IMR-90 (cell line): ENCODE data around the gene MACF1. TPM values are rescaled to one million over a fixed set of nuclear protein-coding genes. Genes with fewer than 3 reads are reported as not detected.

Source experiments
- ATAC-seq: fragments of 200-7000 bp; cut with Tn5 transposase; 2 replicates; pipeline ENCODE4 v1.9.1; 2020; ENCODE audit warnings: low read depth, mild to moderate bottlenecking, moderate library complexity
- BruUV-seq: library from RNA; stranded (reverse); fragments of 400-500 nt; replicated peaks from 2 replicates; lab custom pipeline; 2021; lab: Mats Ljungman, UMichigan
- CTCF ChIA-PET: fragments of 300-600 bp; formaldehyde crosslinking; extraction: SDS; loops from one replicate; lab custom pipeline; 2021; ENCODE audit warnings: antibody characterized with exemption; lab: Yijun Ruan, JAX
- POLR2A ChIA-PET: fragments of 300-600 bp; sonication (Branson Sonifier 250); formaldehyde crosslinking; loops from one replicate; lab custom pipeline; 2022; ENCODE audit warnings: antibody characterized with exemption; ENCODE audit not compliant: unreplicated experiment; lab: Charles Lee
- DNase-seq: peaks from one replicate; pipeline ENCODE4 v3.0.0; 2013
- H2AFZ ChIP-seq: replicated peaks from 2 replicates; pipeline ENCODE3; 2013; ENCODE audit warnings: low read length, mild to moderate bottlenecking; ENCODE audit not compliant: poor library complexity
- H2AK5ac ChIP-seq: 2 replicates; pipeline ENCODE4 v1.6.1; 2013; ENCODE audit warnings: low read depth, low read length, inconsistent platforms
- H2AK9ac ChIP-seq: replicated peaks from 2 replicates; pipeline ENCODE3; 2013; ENCODE audit warnings: mild to moderate bottlenecking, low read depth, low read length, moderate library complexity; ENCODE audit not compliant: poor library complexity
- H2BK120ac ChIP-seq: 2 replicates; pipeline ENCODE4 v1.6.1; 2013; ENCODE audit warnings: low read depth, low read length, inconsistent platforms
- H2BK15ac ChIP-seq: 3 replicates; pipeline ENCODE4 v1.6.1; 2013; ENCODE audit warnings: low read depth, low read length, inconsistent platforms
- H2BK20ac ChIP-seq: 2 replicates; pipeline ENCODE4 v1.6.1; 2013; ENCODE audit warnings: low read depth, mild to moderate bottlenecking, inconsistent platforms, low read length, moderate library complexity
- H2BK5ac ChIP-seq: 2 replicates; pipeline ENCODE4 v1.6.1; 2013; ENCODE audit warnings: mild to moderate bottlenecking, low read depth, low read length, inconsistent platforms; ENCODE audit not compliant: poor library complexity, severe bottlenecking
- H3K14ac ChIP-seq: replicated peaks from 2 replicates; pipeline ENCODE4 v1.6.1; 2013; ENCODE audit warnings: low read depth, low read length, inconsistent platforms
- H3K18ac ChIP-seq: 2 replicates; pipeline ENCODE4 v1.6.1; 2013; ENCODE audit warnings: low read depth, low read length, control low read depth
- H3K23ac ChIP-seq: 2 replicates; pipeline ENCODE4 v1.6.1; 2013; ENCODE audit warnings: low read depth, low read length, inconsistent platforms
- H3K27ac ChIP-seq: 2 replicates; pipeline ENCODE4 v1.5.1; 2013; ENCODE audit warnings: mild to moderate bottlenecking, control low read depth, low read length; ENCODE audit not compliant: insufficient read depth
- H3K27me3 ChIP-seq: 2 replicates; pipeline ENCODE4 v1.6.1; 2013; ENCODE audit warnings: low read length; ENCODE audit not compliant: control insufficient read depth, insufficient read depth
- H3K36me3 ChIP-seq: 2 replicates; pipeline ENCODE4 v1.6.1; 2013; ENCODE audit warnings: low read length, mixed read lengths; ENCODE audit not compliant: control insufficient read depth, insufficient read depth
- H3K4ac ChIP-seq: 2 replicates; pipeline ENCODE4 v1.6.1; 2013; ENCODE audit warnings: low read depth, low read length, inconsistent platforms
- H3K4me1 ChIP-seq: 2 replicates; pipeline ENCODE4 v1.6.1; 2013; ENCODE audit warnings: low read length, mixed read lengths; ENCODE audit not compliant: control insufficient read depth, insufficient read depth
- H3K4me2 ChIP-seq: 2 replicates; pipeline ENCODE4 v1.6.1; 2013; ENCODE audit warnings: low read depth, mild to moderate bottlenecking, control low read depth, low read length, moderate library complexity
- H3K4me3 ChIP-seq: 2 replicates; pipeline ENCODE4 v1.5.1; 2013; ENCODE audit warnings: low read depth, mild to moderate bottlenecking, control low read depth, low read length, moderate library complexity; ENCODE audit not compliant: insufficient read depth
- H3K56ac ChIP-seq: 2 replicates; pipeline ENCODE4 v1.6.1; 2013; ENCODE audit warnings: low read length, inconsistent platforms; ENCODE audit not compliant: insufficient read depth; ENCODE audit errors: extremely low read depth
- H3K79me1 ChIP-seq, 2 experiments: 2 replicates each; pipeline ENCODE4 v1.6.1; 2013; ENCODE audit warnings: low read length in 2 of 2, inconsistent platforms in 1 of 2, low read depth in 1 of 2
- H3K9ac ChIP-seq: 2 replicates; pipeline ENCODE4 v1.6.1; 2013; ENCODE audit warnings: low read depth, low read length, control low read depth
- H3K9me1 ChIP-seq: 2 replicates; pipeline ENCODE4 v1.6.1; 2013; ENCODE audit warnings: low read length, inconsistent platforms; ENCODE audit not compliant: insufficient read depth
- H3K9me3 ChIP-seq: 2 replicates; pipeline ENCODE4 v1.6.1; 2013; ENCODE audit warnings: low read length; ENCODE audit not compliant: control insufficient read depth, insufficient read depth
- H4K20me1 ChIP-seq: 2 replicates; pipeline ENCODE4 v1.6.1; 2013; ENCODE audit warnings: low read length, inconsistent platforms; ENCODE audit not compliant: insufficient read depth
- H4K5ac ChIP-seq: 2 replicates; pipeline ENCODE4 v1.6.1; 2013; ENCODE audit warnings: mild to moderate bottlenecking, low read depth, low read length, control low read depth
- H4K8ac ChIP-seq, 2 experiments: 2 replicates each; pipeline ENCODE4 v1.6.1; 2013; ENCODE audit warnings: low read depth in 2 of 2, low read length in 2 of 2, control low read depth in 1 of 2, inconsistent platforms in 1 of 2
- H4K91ac ChIP-seq: 2 replicates; pipeline ENCODE4 v1.6.1; 2013; ENCODE audit warnings: low read depth, low read length, inconsistent platforms; ENCODE audit not compliant: insufficient read depth
- BHLHE40 ChIP-seq: fragments of 150-350 bp; IDR thresholded peaks from 2 replicates; pipeline ENCODE4 v1.6.1; 2016; ENCODE audit warnings: mild to moderate bottlenecking, low read depth, low read length
- CEBPB ChIP-seq: IDR thresholded peaks from 2 replicates; pipeline ENCODE4 v1.6.1; 2012; ENCODE audit warnings: low read depth, low read length, improper control_type of control experiment
- CHD1 ChIP-seq: IDR thresholded peaks from 2 replicates; pipeline ENCODE4 v1.6.1; 2012; ENCODE audit warnings: low read depth, low read length, improper control_type of control experiment
- CTCF ChIP-seq: conservative IDR thresholded peaks from 2 replicates; pipeline ENCODE4 v1.5.1; 2012; ENCODE audit warnings: mild to moderate bottlenecking, low read depth, low read length, improper control_type of control experiment
- ELK1 ChIP-seq: fragments of 150-350 bp; IDR thresholded peaks from 2 replicates; pipeline ENCODE4 v1.6.1; 2016; ENCODE audit warnings: low read depth, mild to moderate bottlenecking, low read length, moderate library complexity, borderline replicate concordance
- FOS ChIP-seq: fragments of 150-350 bp; IDR thresholded peaks from 2 replicates; pipeline ENCODE4 v1.6.1; 2016; ENCODE audit warnings: low read depth, low read length
- MAFK ChIP-seq: IDR thresholded peaks from 2 replicates; pipeline ENCODE4 v1.6.1; 2012; ENCODE audit warnings: low read depth, low read length, improper control_type of control experiment
- MAZ ChIP-seq: IDR thresholded peaks from 2 replicates; pipeline ENCODE4 v1.6.1; 2012; ENCODE audit warnings: low read depth, mild to moderate bottlenecking, low read length, improper control_type of control experiment, moderate library complexity, borderline replicate concordance
- MXI1 ChIP-seq: IDR thresholded peaks from 2 replicates; pipeline ENCODE4 v1.6.1; 2012; ENCODE audit warnings: low read depth, mild to moderate bottlenecking, low read length, moderate library complexity, borderline replicate concordance
- NFE2L2 ChIP-seq: fragments of 150-350 bp; IDR thresholded peaks from 2 replicates; pipeline ENCODE4 v1.6.1; 2016; ENCODE audit warnings: low read depth, mild to moderate bottlenecking, low read length
- POLR2A ChIP-seq: IDR thresholded peaks from 2 replicates; pipeline ENCODE4 v1.6.1; 2012; ENCODE audit warnings: mild to moderate bottlenecking, low read depth, low read length
- RAD21 ChIP-seq: IDR thresholded peaks from 2 replicates; pipeline ENCODE4 v1.6.1; 2012; ENCODE audit warnings: low read length, improper control_type of control experiment
- RCOR1 ChIP-seq: IDR thresholded peaks from 2 replicates; pipeline ENCODE4 v1.6.1; 2012; ENCODE audit warnings: mild to moderate bottlenecking, low read length, improper control_type of control experiment; ENCODE audit not compliant: insufficient replicate concordance
- RFX5 ChIP-seq: IDR thresholded peaks from 2 replicates; pipeline ENCODE4 v1.8.0; 2012; ENCODE audit warnings: low read depth, mild to moderate bottlenecking, low read length, moderate library complexity
- SMC3 ChIP-seq: fragments of 150-350 bp; IDR thresholded peaks from 2 replicates; pipeline ENCODE4 v1.6.1; 2016; ENCODE audit warnings: low read depth, mild to moderate bottlenecking, antibody characterized with exemption, low read length, moderate library complexity
- USF2 ChIP-seq: fragments of 150-350 bp; IDR thresholded peaks from 2 replicates; pipeline ENCODE4 v1.6.1; 2017; ENCODE audit warnings: mild to moderate bottlenecking, antibody characterized with exemption, low read length, low read depth
- WGBS, 2 experiments: methylation state at CpG; one replicate each; pipeline versions ENCODE4 v1.1.5 to v1.1.7; 2013; ENCODE audit warnings: missing lambda C conversion rate in 2 of 2; ENCODE audit not compliant: insufficient read length in 1 of 2; ENCODE audit errors: extremely low coverage in 2 of 2; 5-methylcytosine and 5-hydroxymethylcytosine counted together
- dilution Hi-C: fragments of 300-500 bp; cut with HindIII; formaldehyde crosslinking; loops from one replicate; pipeline ENCODE4 v1.14.3; 2018; ENCODE audit warnings: low sequenced_read_pairs; ENCODE audit not compliant: unreplicated experiment
- in situ Hi-C: fragments of 300-500 bp; cut with MboI; formaldehyde crosslinking; loops from 3 replicates; pipeline ENCODE4 v1.14.3; 2019; ENCODE audit warnings: low sequenced_read_pairs, inconsistent platforms, mixed read lengths
- intact Hi-C: fragments of 100-400 bp; cut with micrococcal nuclease; formaldehyde crosslinking; loops from 2 replicates; pipeline ENCODE4 v1.10.0; 2022
- polyA plus RNA-seq, 3 experiments: library from polyadenylated mRNA; depleted of rRNA; stranded (reverse); fragments of >200 nt; gene quantifications; 2 replicates each; pipeline ENCODE4 v1.2.3, GENCODE V29; 2012; ENCODE audit warnings: low replicate concordance in 1 of 3
- total RNA-seq: library from RNA; depleted of rRNA; stranded (reverse); fragments of >200 nt; gene quantifications from 2 replicates; pipeline ENCODE4 v1.2.3, GENCODE V29; 2012

MACF1 gene
- total and polyA plus RNA-seq, 2 of the 4 experiments (the other 2 are of a cell fraction): 67.6 to 369 TPM

GRCh38 chr1:39294531-39294930, 90.0 kb downstream of the MACF1 start:
- H2AFZ ChIP-seq: no peak overlapping the region
- H3K9me3 ChIP-seq: no peaks in the 10 kb centered on the region
- H3K14ac ChIP-seq: no peak overlapping the region
- dilution Hi-C loops (no loop called here), in situ Hi-C loops (no loop called here), intact Hi-C loops (no loop called here)
- no peak overlapping the region for H3K9ac ChIP-seq
- H3K9me1 ChIP-seq: peaks cover 8% of the 10 kb centered on the region
- no peak overlapping the region for H3K56ac ChIP-seq
- no peaks in the 10 kb centered on the region for H3K27me3 ChIP-seq
- no peak overlapping the region for H2BK20ac ChIP-seq
- H3K4ac ChIP-seq: no peak overlapping the region
- no peak overlapping the region for H4K8ac ChIP-seq
- H3K4me1 ChIP-seq: peaks cover 3% of the 10 kb centered on the region
- no peak overlapping the region for H3K4me3 ChIP-seq
- DNase-seq (peak; percentile 52), ATAC-seq (peak; percentile 35)
- TF ChIP-seq ELK1 (no peak), BHLHE40 (no peak), RCOR1 (no peak), SMC3 (no peak), FOS (no peak), POLR2A (no peak), CHD1 (no peak), CEBPB (no peak), MAZ (no peak), MAFK (no peak), NFE2L2 (no peak), RAD21 (no peak), USF2 (no peak), RFX5 (no peak), MXI1 (no peak), CTCF (no peak)
- BruUV-seq: no TSS peak
- H3K79me1 ChIP-seq: peaks cover 21 to 33% of the 10 kb centered on the region in 2 experiments
- no peak overlapping the region for H3K27ac ChIP-seq
- ChIA-PET POLR2A (no interaction called here), CTCF (interaction anchor here (1.0 kb wide), 1 partner anchor 103 kb away, joined by 3 read pairs; no protein-coding TSS in a partner anchor)
- no peak overlapping the region for H4K91ac ChIP-seq
- no peak overlapping the region for H2BK15ac ChIP-seq
- no peak overlapping the region for H2AK5ac ChIP-seq
- no peak overlapping the region for H2BK5ac ChIP-seq
- H2AK9ac ChIP-seq: no peak overlapping the region
- peaks cover 14% of the 10 kb centered on the region; the same call in 1 of the 2 replicates for H4K20me1 ChIP-seq
- no peak overlapping the region for H3K18ac ChIP-seq
- H3K4me2 ChIP-seq: no peak overlapping the region
- H4K5ac ChIP-seq: no peak overlapping the region
- H2BK120ac ChIP-seq: no peak overlapping the region
- H3K23ac ChIP-seq: no peak overlapping the region
- no CpG with 5 or more reads among the region's 1 CpG for WGBS, 2 experiments
- peaks cover 43% of the 10 kb centered on the region for H3K36me3 ChIP-seq
